Fibroblast of mammary gland (primary cell): ENCODE measurements around the gene KCNIP3.

Experiments used
- DNase-seq: peaks from one replicate; pipeline ENCODE4 v3.0.0-alpha.2; 2010; ENCODE audit warnings: low read depth
- H3K4me3 ChIP-seq: 2 replicates; pipeline ENCODE4 v1.5.1; 2011; ENCODE audit warnings: low read depth, mild to moderate bottlenecking, low read length, moderate library complexity; ENCODE audit not compliant: control insufficient read depth
- CTCF ChIP-seq: conservative IDR thresholded peaks from 2 replicates; pipeline ENCODE4 v1.5.1; 2011; ENCODE audit warnings: low read depth, low read length, inconsistent platforms; ENCODE audit not compliant: control insufficient read depth, insufficient read depth

KCNIP3 gene

GRCh38 chr2:95383635-95384027 lies 86.5 kb downstream of the KCNIP3 start:
- H3K4me3 ChIP-seq = no peak overlapping the region
- TF ChIP-seq CTCF = no peak
- DNase-seq = no peak

- DNase-seq = peak; percentile 3
- no peak overlapping the region for H3K4me3 ChIP-seq
- TF ChIP-seq CTCF = no peak
Measured at GRCh38 chr2:95384854-95385569, 87.9 kb downstream of the KCNIP3 start.

DNA sequence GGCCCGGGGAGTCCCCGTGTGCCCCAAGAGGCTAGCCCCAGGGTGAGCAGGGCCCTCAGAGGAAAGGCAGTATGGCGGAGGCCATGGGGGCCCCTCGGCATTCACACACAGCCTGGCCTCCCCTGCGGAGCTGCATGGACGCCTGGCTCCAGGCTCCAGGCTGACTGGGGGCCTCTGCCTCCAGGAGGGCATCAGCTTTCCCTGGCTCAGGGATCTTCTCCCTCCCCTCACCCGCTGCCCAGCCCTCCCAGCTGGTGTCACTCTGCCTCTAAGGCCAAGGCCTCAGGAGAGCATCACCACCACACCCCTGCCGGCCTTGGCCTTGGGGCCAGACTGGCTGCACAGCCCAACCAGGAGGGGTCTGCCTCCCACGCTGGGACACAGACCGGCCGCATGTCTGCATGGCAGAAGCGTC lies 88.4 kb downstream of the KCNIP3 start:
- no peak overlapping the region for H3K4me3 ChIP-seq
- no peak for TF ChIP-seq CTCF
- no peak for DNase-seq

DNA sequence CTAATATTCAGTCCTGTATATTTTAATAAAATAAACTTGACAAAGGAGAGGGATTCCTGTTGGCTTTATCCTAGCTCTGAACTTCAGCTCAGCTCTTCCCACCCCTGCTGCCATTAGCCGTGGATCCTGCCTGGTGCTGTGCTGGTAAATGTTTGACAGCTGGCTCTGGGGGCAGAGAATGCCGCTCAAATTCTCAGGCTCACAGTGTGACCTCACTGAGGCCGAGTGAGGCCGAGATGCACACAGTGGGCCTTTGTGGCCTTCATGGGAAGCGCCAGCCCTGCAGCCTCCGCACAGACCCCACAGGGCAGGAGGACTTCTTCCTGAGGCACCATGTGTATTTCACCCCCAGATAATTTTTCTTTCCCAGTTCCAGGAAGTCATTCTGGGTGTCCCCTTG lies 88.9 kb downstream of the KCNIP3 start:
- H3K4me3 ChIP-seq = no peak overlapping the region
- no peak for TF ChIP-seq CTCF
- no peak for DNase-seq

GRCh38 chr2:95387358-95387757 lies 90.2 kb downstream of the KCNIP3 start:
- H3K4me3 ChIP-seq = no peak overlapping the region
- no peak for TF ChIP-seq CTCF
- DNase-seq = no peak

DNA sequence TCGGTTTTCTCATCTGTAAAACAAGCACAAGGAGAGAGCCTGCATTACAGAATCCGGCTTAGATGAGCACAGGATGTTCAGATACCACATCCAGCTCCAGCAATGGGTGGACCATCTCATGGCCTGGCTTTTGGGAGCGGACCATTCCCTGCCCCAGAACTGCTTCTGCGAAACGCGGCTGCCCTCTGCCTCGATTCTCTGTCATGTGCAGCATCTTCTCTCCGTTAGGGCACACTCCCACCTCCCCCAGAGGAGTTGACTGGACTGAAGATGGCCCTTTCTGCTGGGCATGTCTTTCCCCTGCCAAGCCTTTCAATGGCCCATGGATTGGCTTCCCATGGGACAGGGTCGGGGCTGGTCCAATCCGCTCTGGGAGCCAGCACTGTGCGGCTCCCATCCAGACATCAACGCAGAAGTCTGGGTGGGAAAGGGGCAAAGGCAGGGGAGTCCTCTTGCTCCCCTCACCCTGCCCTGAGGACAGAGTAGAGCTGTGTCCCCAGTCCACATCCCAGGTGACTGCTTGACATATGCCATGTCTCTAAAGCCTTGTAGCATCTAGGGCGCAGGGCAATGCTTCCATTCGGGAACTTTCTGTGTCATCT lies 91.0 kb downstream of the KCNIP3 start:
- no peak for DNase-seq
- TF ChIP-seq CTCF = no peak
- H3K4me3 ChIP-seq = no peak overlapping the region

DNA sequence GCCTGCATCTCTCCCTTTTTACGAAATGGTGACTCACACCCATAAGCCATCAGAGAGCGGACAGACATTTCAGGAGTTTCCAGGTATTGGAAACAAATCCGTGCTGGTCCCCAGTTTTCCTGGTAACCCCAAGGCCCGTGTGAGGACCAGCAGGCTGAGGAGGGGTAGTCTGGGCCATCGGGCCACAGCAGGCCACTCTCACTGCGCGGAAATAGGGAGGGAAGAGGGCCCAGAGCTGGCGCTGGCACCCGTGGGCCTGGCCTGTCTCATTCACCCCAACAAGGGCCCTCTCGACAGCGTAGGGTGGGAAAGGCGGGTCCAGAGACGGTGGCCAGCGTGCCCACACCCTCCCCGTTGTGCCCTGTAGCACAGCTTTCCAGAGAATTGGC lies 91.7 kb downstream of the KCNIP3 start:
- no peak overlapping the region for H3K4me3 ChIP-seq
- TF ChIP-seq CTCF = no peak
- DNase-seq = peak; percentile 32
